GM18867 (cell line): Measurements from ENCODE around the gene OR2M5.
A peak's percentile ranks its signal among the peaks of the same experiment; 100 is the strongest.

Experiments
- ATAC-seq: cut with Tn5 transposase; IDR thresholded peaks from one replicate; pipeline ENCODE4 v1.9.1; 2021; ENCODE audit warnings: mild to moderate bottlenecking, moderate library complexity; ENCODE audit not compliant: unreplicated experiment

Gene OR2M5

GRCh38 chr1:248144513-248145198 lies at the start of gene OR2M5:
Gene OR2M5, plus strand, starts transcription at chr1:248145148. Its CDS starts 0 bp downstream, at chr1:248145148.
- ATAC-seq, result no peak

GRCh38 chr1:248098529-248098928 lies 46.4 kb upstream of the OR2M5 start:
- ATAC-seq, result no peak

GRCh38 chr1:248102847-248103246 lies 42.1 kb upstream of the OR2M5 start:
- ATAC-seq, result no peak

- no peak for ATAC-seq
Measured at GRCh38 chr1:248111157-248111556, 33.8 kb upstream of the OR2M5 start.

GRCh38 chr1:248114890-248115289 lies 30.1 kb upstream of the OR2M5 start:
- no peak for ATAC-seq

GRCh38 chr1:248127653-248128052 lies 17.3 kb upstream of the OR2M5 start:
- no peak for ATAC-seq

GRCh38 chr1:248136811-248137210 lies 8.1 kb upstream of the OR2M5 start:
- no peak for ATAC-seq

GRCh38 chr1:248140846-248141245 lies 4.1 kb upstream of the OR2M5 start:
- ATAC-seq, result no peak

- no peak for ATAC-seq
Measured at GRCh38 chr1:248143311-248143710, 1.6 kb upstream of the OR2M5 start.

GRCh38 chr1:248152056-248152827 lies 7.3 kb downstream of the OR2M5 start:
- ATAC-seq, result peak; percentile 53

- ATAC-seq, result peak; percentile 47
Measured at GRCh38 chr1:248155927-248156326, 11.0 kb downstream of the OR2M5 start.

- no peak for ATAC-seq
Measured at GRCh38 chr1:248158758-248159157, 13.8 kb downstream of the OR2M5 start.

GRCh38 chr1:248164031-248164430 lies 19.1 kb downstream of the OR2M5 start:
- ATAC-seq, result no peak

- ATAC-seq, result no peak
Measured at GRCh38 chr1:248165186-248165585, 20.2 kb downstream of the OR2M5 start.

GRCh38 chr1:248174521-248174920 lies 29.6 kb downstream of the OR2M5 start, which contains the start of gene OR2M2:
Gene OR2M2, plus strand, starts transcription at chr1:248174821. Its CDS starts 5,165 bp downstream, at chr1:248179986.
- no peak for ATAC-seq

- ATAC-seq, result peak; percentile 68
Measured at GRCh38 chr1:248183996-248184395, 39.0 kb downstream of the OR2M5 start.

GRCh38 chr1:248187363-248187762 lies 42.4 kb downstream of the OR2M5 start:
- ATAC-seq, result no peak

- no peak for ATAC-seq
Measured at GRCh38 chr1:248189026-248189425, 44.1 kb downstream of the OR2M5 start.

- ATAC-seq, result no peak
Measured at GRCh38 chr1:248194117-248194516, 49.2 kb downstream of the OR2M5 start.
